HG02981 (cell line): ENCODE data around the gene DLX2.

Experiments used
- ATAC-seq: cut with Tn5 transposase; IDR thresholded peaks from one replicate; pipeline ENCODE4 v1.9.1; 2021; ENCODE audit warnings: mild to moderate bottlenecking, moderate library complexity; ENCODE audit not compliant: unreplicated experiment

Gene DLX2

GRCh38 chr2:172107690-172108586 is 5.2 kb upstream of the DLX2 start:
- ATAC-seq, result no peak

- ATAC-seq, result no peak
Measured at GRCh38 chr2:172106108-172106961, 3.6 kb upstream of the DLX2 start.

- no peak for ATAC-seq
Measured at GRCh38 chr2:172105471-172106107, 2.9 kb upstream of the DLX2 start.

GRCh38 chr2:172103471-172104272 is 972 bp upstream of the DLX2 start:
- ATAC-seq, result no peak

- ATAC-seq, result no peak
Measured at GRCh38 chr2:172101821-172102390, 794 bp downstream of the DLX2 start.

- no peak for ATAC-seq
Measured at GRCh38 chr2:172100935-172101820, 1.5 kb downstream of the DLX2 start.

GRCh38 chr2:172100080-172100934 is 2.4 kb downstream of the DLX2 start:
- no peak for ATAC-seq

GRCh38 chr2:172099472-172100079 is 3.1 kb downstream of the DLX2 start:
- ATAC-seq, result no peak

GRCh38 chr2:172098650-172099471 is 3.8 kb downstream of the DLX2 start:
- ATAC-seq, result no peak

GRCh38 chr2:172098287-172098649 is 4.4 kb downstream of the DLX2 start:
- no peak for ATAC-seq

GRCh38 chr2:172097557-172098131 is 5.1 kb downstream of the DLX2 start:
- ATAC-seq, result no peak

GRCh38 chr2:172096626-172097547 is 5.8 kb downstream of the DLX2 start:
- ATAC-seq, result no peak

GRCh38 chr2:172095905-172096625 is 6.6 kb downstream of the DLX2 start:
- ATAC-seq, result no peak

- ATAC-seq, result no peak
Measured at GRCh38 chr2:172095146-172095904, 7.4 kb downstream of the DLX2 start.
